Fibroblast of skin of abdomen (primary cell): ENCODE measurements around the gene HSPB9.

Experiments used
- DNase-seq: peaks from one replicate; pipeline ENCODE4 v3.0.0-alpha.2; 2013

HSPB9 gene

GRCh38 chr17:42146911-42147607 lies 24.5 kb downstream of the HSPB9 start:
- DNase-seq, result no peak

GRCh38 chr17:42153919-42154742 lies 31.5 kb downstream of the HSPB9 start:
- DNase-seq, result no peak

- no peak for DNase-seq
Measured at GRCh38 chr17:42155614-42156045, 33.0 kb downstream of the HSPB9 start.

- DNase-seq, result no peak
Measured at GRCh38 chr17:42159796-42160530, 37.4 kb downstream of the HSPB9 start.

- no peak for DNase-seq
Measured at GRCh38 chr17:42160531-42160910, 37.9 kb downstream of the HSPB9 start.

GRCh38 chr17:42163113-42163512 lies 40.5 kb downstream of the HSPB9 start:
- DNase-seq, result no peak

- no peak for DNase-seq
Measured at GRCh38 chr17:42163696-42164407, 41.2 kb downstream of the HSPB9 start.

- DNase-seq, result no peak
Measured at GRCh38 chr17:42165751-42166150, 43.1 kb downstream of the HSPB9 start.

- no peak for DNase-seq
Measured at GRCh38 chr17:42166196-42166763, 43.7 kb downstream of the HSPB9 start.

- no peak for DNase-seq
Measured at GRCh38 chr17:42167807-42168206, 45.2 kb downstream of the HSPB9 start.

- no peak for DNase-seq
Measured at GRCh38 chr17:42169351-42169750, 46.7 kb downstream of the HSPB9 start.

GRCh38 chr17:42171831-42172230 lies 49.2 kb downstream of the HSPB9 start:
- no peak for DNase-seq
